ENCODE results near the gene RAMP1. TPM values are rescaled to one million over a fixed set of nuclear protein-coding genes. Genes with fewer than 3 reads are reported as not detected.

The RAMP1 gene
- total RNA-seq, 4 donors from 2014 or later: 0.78 to 4.2 (median 3.0) TPM

- WGBS, 2 donors: 94 to 97% methylated on average over 12 to 14 of the region's 14 CpGs
- no peaks in the 10 kb centered on the region for H3K36me3 ChIP-seq
- no peaks in the 10 kb centered on the region for H3K4me1 ChIP-seq
- DNase-seq: no peak
- TF ChIP-seq CTCF (IDR thresholded peaks at IDR 0.05) (no peak), POLR2A (IDR thresholded peaks at IDR 0.05) (no peak)
- no peak overlapping the region for H3K4me3 ChIP-seq (replicated peaks in 1 of 3)
- H3K9me3 ChIP-seq: no peaks in the 10 kb centered on the region
- no peak overlapping the region for H3K27ac ChIP-seq
- no peaks in the 10 kb centered on the region for H3K27me3 ChIP-seq
- intact Hi-C loops (cut with DNase I): no loop called here
Measured at GRCh38 chr2:237873897-237874551, 14.6 kb downstream of the RAMP1 start.

- no peak for DNase-seq
- no peak for TF ChIP-seq CTCF (IDR thresholded peaks at IDR 0.05)
- no peak for TF ChIP-seq POLR2A (IDR thresholded peaks at IDR 0.05)
- Histone ChIP-seq H3K27me3 (no peaks in the 10 kb centered on the region), H3K4me1 (no peaks in the 10 kb centered on the region), H3K4me3 (replicated peaks in 1 of 3) (no peak overlapping the region), H3K9me3 (no peaks in the 10 kb centered on the region), H3K27ac (no peak overlapping the region), H3K36me3 (no peaks in the 10 kb centered on the region)
- 79 to 88% methylated on average over 7 of the region's 7 CpGs for WGBS, 2 donors
- intact Hi-C loops (cut with DNase I): no loop called here
Measured at GRCh38 chr2:237874585-237875161, 15.2 kb downstream of the RAMP1 start.

- Histone ChIP-seq H3K4me3 (replicated peaks in 1 of 3) (no peak overlapping the region), H3K27me3 (no peaks in the 10 kb centered on the region), H3K27ac (no peak overlapping the region), H3K4me1 (no peaks in the 10 kb centered on the region), H3K36me3 (no peaks in the 10 kb centered on the region), H3K9me3 (no peaks in the 10 kb centered on the region)
- DNase-seq: no peak
- TF ChIP-seq POLR2A (IDR thresholded peaks at IDR 0.05): no peak
- no peak for TF ChIP-seq CTCF (IDR thresholded peaks at IDR 0.05)
- WGBS, 2 donors: 83 to 84% methylated on average over 10 to 12 of the region's 16 CpGs
- intact Hi-C loops (cut with DNase I): no loop called here
Measured at GRCh38 chr2:237875256-237876060, 16.0 kb downstream of the RAMP1 start.

GRCh38 chr2:237876061-237876526 lies 16.7 kb downstream of the RAMP1 start:
- no peak overlapping the region for H3K27ac ChIP-seq
- no peaks in the 10 kb centered on the region for H3K4me1 ChIP-seq
- 0 to 96% methylated on average over 1 to 12 of the region's 14 CpGs for WGBS, 2 donors
- TF ChIP-seq CTCF (IDR thresholded peaks at IDR 0.05) (no peak), POLR2A (IDR thresholded peaks at IDR 0.05) (no peak)
- H3K36me3 ChIP-seq: no peaks in the 10 kb centered on the region
- no peak for DNase-seq
- intact Hi-C loops (cut with DNase I): no loop called here
- no peak overlapping the region for H3K4me3 ChIP-seq (replicated peaks in 1 of 3)
- H3K27me3 ChIP-seq: no peaks in the 10 kb centered on the region
- no peaks in the 10 kb centered on the region for H3K9me3 ChIP-seq

GRCh38 chr2:237876532-237876931 lies 17.1 kb downstream of the RAMP1 start:
- DNase-seq: no peak
- H3K4me1 ChIP-seq: no peaks in the 10 kb centered on the region

More at GRCh38 chr2:237876532-237876931, 17.1 kb downstream of the RAMP1 start:
- 90 to 92% methylated on average over 8 of the region's 12 CpGs for WGBS, 2 donors
- Histone ChIP-seq H3K27ac (no peak overlapping the region), H3K9me3 (no peaks in the 10 kb centered on the region), H3K27me3 (no peaks in the 10 kb centered on the region), H3K4me3 (replicated peaks in 1 of 3) (no peak overlapping the region), H3K36me3 (no peaks in the 10 kb centered on the region)
- intact Hi-C loops (cut with DNase I): no loop called here
- TF ChIP-seq POLR2A (IDR thresholded peaks at IDR 0.05): no peak
- no peak for TF ChIP-seq CTCF (IDR thresholded peaks at IDR 0.05)

Measured in thyroid gland (tissue), 4 donors.